UCSD-AML1 (cell line): ENCODE measurements around the gene MOXD1.

Source experiments
- DNase-seq: peaks from one replicate; lab custom pipeline; 2025; ENCODE audit not compliant: unreplicated experiment; lab: John Stamatoyannopoulos, UW

MOXD1 gene

DNA sequence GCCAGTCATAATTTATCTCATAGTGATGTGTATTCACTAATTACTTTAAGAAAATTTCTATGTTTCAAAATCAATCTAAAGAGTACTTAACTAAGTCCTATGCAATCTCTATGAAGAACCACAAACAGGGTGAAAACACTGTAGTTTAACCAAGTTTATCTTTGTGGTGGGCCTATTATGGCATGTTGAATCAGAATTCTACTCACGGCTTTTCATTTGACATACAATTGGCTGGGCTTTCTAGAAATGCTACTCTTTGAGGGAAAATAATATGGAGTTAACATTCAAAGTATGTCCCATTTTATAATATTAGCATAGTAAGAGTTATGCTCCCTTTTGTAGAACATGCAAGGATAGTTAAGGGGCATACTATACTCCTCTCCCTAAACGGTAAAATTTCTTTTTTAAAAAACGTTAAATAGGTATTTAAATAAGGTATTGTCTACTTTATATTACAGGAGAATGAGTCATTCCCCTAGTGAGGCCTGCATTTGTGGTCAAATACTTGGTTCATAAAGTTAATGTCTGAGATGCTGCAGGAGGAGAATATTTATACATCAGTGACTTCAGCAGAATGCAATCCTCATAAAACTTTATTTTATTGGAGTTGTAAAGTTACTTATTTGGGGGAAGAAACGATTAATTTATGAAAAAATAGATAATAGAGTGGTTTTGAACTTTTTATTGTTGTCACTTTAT lies 1.8 kb downstream of the MOXD1 start:
- no peak for DNase-seq

DNA sequence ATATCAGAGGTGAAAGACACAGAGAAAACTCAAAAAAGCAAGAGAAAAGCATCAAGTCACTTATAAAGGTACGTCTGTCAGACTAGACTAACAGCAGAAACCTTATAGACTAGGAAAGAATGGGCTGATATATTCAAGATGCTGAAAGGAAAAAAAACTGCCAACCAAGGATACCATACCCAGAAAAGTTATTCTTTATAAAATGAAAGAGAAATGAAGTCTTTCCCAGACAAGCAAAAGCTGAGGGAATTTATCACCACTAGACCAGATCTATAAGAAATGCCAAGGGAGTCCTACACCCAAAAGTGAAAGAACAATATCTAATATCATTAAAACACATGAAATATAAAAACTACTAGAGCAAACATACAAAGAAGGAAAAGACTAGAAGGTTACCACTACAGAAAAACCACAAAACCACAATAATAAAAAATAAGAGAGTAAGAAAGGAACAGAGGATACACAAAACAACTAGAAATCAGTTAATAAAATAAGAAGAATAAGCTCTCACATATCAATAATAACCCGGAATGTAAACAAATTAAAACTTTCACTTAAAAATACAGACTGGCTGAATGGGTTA lies 6.2 kb downstream of the MOXD1 start:
- no peak for DNase-seq

DNA sequence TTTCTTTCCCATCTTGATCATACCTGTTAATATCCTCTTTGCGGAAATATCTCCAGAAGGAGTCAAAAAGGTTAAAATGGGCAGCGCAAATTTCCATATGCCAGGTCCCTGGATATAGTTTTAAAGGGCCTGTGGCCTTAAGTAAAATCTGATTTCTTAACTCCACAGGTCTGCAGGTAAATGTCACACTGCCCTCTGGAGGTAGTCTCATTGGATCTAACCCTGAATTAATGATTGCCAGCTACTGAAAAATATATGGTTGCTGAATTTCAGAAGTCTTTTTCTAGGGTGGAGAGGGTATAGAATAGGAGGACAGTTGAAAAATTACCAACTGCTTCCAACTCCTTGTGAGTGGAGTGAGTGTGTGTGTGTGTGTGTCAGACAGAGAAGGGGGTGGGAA lies 8.5 kb downstream of the MOXD1 start:
- DNase-seq = no peak

DNA sequence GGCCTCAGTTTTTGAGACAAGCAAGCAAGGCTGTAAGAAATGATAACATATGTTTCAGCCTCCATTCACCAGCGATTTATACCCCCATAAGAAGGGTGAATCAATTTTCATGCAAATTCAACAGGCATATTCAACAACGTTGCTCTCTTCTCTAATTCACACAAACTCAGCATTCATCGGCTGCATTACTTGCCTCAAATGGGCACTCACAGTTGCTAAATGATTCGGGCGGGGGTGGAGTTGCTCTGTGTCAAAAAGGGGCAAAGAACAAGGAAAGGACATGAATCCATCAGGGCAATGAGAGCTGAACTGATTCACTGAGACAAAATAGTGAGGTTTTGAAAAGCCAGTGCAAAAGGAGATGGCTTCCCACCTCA lies 9.0 kb downstream of the MOXD1 start:
- DNase-seq = no peak

DNA sequence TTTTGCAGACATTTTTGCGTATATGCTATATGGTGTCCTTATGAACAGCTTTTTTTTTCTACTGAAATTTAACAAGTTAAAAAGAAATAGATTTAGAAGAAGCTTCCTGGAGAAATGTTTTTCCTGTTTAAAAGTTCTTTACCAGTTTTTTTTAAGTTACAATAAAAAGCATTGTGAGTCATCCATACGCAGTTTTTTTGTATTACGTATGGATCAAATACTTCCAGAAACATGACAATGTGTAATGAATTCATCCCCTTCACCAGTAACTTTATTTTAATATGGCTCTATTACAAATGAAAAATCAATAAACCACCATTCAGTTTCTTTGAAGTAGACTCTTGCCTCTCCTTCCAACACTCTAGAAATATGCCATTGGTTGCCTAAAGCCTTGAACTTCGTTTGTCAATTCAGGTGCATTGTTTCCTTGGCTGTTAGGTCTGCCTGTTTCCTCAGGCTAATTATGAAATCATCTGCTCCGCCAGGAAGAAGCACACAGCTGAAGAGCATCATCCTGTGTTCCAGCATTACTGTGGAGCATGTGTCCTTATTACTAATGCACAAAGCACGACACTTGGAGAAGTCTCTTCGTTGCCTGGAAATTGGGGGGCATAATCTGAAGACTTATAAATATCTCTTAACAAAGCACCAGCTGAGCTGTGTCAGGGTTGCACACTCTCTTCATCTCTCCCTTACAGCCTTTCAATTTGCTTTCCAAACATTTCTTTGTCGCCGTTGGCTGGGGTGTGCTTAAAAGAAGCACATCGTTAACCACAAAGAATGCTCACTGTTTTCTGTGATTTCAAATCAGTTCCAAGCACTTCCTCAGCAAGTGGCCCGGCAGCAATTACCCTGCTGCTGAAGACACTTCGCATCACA lies 9.6 kb downstream of the MOXD1 start:
- no peak for DNase-seq

DNA sequence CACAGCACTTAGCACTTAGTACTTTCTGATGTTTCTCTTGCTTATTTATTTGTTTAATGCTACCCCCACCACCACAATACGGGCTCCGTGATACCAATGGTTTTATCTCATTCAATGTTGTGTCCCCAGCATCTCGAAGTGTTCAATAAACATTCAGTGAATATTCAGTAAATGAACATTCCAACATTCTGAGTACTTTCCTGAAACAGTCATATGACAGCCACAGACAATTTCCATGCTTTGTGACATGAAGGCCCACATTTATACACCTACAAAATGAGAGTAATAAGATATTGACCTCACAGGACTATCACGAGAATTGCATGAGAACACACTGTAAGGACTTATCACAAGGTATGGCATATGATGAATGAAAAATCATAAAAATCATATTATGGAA lies 10.8 kb downstream of the MOXD1 start:
- DNase-seq = no peak

DNA sequence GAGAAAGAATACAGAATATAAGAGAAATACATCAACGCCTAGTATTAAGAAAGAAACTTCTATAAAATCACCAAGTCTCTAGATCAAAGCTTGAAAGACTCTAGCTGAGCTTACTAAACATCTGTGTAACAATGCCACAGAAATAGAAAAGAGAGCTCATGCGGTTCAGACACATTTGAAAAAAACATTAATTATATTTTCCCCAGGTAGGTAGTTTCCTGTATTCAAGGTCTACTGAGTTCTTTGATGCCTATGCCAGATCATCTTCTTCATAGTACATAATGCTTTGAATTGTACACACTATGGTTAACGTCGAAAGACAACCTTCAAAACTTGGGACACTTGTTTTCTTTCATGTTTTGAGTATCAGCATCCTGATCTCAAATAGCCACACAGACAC lies 11.3 kb downstream of the MOXD1 start:
- DNase-seq = no peak

DNA sequence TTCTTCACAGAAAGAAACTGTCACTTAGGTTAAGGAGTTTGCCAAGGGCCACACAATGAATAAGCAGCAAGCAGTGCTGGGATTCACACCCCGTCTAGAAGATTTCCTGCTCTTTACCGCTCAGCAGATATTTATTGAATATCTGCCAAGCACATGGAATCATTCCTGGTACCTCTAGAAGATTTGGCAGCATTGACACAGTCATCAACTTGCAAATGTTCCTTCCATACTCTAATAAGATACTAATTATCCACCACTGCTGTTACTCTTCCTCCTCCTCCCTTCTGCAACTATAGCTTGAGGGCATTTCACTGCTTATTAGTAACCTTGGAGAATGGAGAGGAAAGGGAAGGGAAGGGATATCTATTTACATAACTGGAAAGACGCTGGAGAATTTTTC lies 13.0 kb downstream of the MOXD1 start:
- DNase-seq = no peak

DNA sequence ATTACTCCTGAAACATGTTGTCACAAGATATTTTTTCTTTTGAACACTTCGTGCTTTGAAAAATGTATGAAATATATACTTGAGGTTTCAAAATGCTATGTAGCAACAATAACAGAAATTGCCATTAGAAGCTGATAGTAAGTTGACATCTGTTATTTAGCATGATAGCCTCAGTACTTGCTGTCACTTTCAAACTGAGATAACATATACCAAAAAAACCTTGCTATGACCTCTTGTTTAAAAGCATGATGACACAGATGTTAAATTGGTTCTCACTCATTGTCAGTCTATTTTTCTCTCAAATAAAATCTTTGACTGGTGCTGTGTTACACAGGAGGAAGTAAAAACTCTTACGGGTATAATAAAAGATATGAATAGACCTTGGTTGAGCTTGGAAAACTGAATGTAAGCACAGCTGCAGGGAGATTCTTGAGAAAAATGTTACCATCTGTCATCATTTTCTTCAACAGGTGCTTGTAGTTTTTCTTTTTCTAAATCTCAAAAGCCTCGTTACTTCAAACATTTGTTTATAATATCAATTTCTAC lies 18.6 kb downstream of the MOXD1 start:
- DNase-seq = no peak

DNA sequence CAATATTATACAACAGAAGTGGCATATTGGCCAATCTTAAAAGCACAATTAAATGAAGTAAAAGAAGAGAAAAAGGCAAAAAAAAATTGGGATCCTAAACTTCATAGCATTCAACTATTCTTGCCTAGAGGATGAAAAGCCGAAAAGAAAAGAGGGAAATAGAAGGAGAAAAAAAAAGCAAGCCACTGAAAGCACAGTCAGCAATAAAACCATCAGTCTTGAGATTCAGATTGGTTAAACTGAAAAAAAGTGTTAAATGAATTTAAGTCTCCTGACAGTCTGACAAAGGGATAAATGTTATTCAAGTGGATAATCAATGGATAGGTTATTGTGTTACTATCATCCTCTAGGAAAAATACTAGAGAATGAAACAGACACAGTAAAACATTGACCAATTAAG lies 19.9 kb downstream of the MOXD1 start:
- DNase-seq = no peak

DNA sequence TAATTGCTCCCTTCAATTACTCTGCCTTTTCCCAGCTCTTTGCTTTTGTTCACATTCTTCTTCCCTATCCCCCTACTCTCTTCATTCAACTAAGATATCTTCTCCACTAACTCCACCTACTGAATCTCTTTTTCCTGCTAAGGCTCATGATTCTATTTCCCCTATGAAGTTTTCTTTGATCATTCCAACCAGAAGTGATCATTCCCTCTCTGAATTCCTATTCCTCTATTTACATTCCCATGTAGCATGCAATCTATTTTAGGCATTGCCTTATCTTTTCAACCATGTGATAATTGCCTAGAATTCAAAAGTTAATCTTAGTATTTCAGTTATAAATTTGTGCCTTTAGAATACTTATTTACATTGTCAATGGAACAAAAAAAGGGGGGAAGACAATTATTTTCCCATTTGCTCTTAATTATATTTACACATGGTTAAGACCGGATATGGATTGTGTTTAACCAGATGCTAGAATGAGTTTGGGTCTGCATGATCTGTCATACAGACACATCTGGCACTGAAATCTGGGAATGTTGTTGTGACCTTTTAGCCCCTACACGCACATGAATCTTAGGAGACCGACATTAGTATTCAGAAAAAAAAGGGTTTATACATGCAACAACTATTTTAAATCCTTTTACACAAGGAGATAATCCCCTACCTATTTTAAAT lies 20.8 kb downstream of the MOXD1 start:
- DNase-seq = no peak

DNA sequence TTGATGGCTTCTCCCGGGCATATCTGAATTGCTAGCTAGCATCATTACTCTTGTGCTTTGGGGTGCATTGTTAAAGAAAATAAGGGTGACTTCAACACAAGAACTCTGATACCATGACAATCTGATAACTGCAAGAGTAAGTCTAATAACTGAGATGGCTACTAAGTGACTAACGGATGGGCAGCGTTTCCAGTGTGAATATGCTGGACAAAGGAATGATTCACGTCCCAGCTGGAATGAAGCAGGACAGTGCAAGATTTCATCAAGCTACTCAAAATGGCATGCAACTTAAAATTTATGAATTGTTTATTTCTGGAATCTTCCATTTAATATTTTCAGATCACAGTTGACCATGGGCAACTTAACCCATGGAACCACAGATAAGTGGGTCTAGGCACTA lies 31.7 kb downstream of the MOXD1 start:
- no peak for DNase-seq

DNA sequence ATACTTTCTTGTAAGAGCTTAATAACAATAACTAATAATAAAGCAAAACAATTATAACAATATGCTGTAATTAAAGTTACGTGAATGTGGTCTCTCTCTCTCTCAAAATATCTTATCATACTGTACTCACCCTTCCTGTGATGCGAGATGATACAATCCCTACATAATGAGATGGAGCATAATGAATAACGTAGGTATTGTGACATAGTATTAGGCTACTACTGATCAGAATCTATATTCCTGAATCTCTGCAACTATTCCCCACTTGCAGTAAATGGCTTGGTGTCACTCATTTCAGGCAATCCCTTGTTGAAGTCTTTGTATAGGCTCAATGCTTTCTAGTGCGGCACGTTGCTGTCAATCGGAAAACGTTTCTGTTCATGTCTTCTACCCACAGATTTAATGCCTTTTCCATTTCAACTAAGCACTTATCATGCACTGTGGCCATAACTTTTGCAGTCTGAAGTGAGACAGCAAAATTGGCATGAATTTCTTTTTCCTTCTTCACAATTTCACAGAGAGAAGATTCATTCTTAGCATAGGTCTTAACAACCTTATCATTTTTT lies 32.3 kb downstream of the MOXD1 start:
- no peak for DNase-seq

DNA sequence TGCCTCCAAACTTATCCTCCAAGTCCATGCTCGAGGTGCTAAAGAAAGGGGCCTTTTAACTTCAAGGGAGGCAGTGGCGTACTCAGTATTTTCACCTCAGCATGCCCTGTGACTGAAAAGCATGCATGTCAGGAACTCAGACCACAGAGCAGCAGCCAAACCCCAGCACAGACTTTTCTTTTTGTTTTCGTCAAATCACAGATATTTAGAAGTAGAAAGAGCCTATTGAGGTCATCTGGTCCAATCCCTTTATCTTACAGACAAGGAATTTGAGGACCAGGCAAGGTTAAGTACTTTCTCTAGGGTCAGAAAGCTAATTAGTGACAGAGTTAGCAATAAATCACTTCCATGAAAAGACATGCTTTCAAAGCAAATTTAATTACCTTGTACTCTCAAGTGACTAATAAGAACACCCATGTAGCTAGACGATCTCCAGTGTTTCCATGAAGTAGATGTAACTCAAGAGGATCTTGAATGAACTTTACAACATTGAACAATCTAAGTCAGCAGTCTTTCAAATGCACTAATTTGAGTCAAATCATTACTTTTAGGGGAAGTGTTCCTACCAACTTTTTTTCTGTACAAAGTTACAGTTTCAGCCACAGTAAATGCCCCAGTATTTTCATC lies 35.9 kb downstream of the MOXD1 start:
- DNase-seq = no peak

DNA sequence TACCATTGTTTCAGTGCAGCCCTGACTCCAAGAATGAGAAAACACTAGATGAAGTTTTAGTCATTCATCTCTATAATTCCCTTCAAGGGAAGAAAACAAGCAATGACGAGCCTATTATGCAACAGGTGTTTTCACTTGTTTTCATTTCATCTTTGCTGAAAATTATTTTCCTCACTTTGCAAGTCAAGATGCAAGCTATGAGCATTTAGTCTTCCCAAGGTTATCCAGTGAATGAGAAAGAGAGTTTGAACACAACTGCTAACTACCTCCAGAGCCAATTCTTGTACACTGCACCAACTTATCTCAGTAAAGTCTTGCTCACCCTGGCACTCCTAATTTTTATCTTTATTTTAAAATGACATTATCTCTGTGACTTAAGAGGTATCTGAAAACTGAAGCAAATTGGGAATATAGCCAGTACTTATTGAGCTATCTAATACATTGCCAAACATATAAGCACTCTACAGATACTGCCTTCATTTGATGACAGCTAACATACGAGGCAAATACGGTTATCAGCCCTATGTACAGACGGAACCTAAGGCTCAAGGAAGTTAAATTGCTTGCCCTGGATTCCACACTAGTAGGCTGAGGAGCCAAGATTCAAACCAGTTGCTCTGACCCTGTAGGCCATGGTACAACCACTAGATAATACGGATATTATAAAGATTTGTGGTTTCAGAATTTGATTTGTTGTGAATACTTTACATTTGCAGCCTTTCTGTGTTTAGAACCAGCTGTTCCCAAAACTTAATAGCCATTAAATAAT lies 36.8 kb downstream of the MOXD1 start:
- no peak for DNase-seq

DNA sequence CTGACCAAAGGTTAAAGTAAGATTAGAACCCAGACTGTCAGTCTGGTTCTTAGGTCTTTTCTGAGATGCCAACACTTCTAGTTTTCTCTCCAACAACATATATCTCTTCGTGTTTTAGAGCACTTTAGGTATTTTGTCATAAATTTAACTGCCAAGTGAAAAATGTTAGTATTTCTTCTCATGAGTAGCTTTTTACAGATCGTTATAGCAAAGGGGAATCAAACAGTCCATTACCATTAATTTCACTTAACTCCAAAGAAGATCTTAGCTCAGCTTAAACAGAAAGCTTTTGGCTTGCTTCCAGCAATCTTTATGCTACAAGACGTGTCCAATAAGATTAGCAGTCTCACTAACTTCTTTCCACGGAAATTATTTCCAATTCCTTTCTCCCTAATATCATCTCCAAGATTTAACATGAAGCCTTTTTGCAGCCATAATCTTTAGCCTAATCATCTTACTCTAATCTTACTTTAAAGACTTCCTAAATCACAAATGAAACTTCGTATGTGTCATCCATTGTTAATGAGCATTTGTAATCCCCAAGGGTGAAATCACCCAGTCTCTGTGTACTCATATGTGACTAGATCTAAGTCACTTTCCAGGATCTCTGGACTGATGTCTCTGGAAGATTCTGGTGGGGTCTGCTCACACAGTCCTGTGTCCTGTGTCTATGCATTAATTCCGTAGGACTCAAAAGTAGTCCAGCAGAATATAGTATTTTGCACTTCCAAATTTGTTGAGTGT lies 38.7 kb downstream of the MOXD1 start:
- no peak for DNase-seq

DNA sequence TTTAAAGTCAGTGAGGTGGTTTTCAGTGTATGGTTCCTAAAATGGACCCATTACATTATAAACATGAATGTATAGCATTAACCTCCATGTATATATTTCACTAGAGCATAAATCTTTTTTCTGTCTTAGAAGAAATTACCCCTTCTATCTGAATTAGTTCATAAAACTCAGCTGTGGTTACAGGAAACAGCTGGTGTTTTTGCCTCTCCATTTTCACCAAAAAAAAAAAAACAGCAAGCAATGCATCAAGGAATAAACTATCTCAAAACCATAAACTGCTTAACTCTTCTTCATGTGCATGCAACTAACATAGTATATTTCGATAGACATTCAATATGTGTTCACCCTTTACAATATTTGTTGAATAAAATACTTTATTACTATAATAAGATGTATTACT lies 40.2 kb downstream of the MOXD1 start:
- no peak for DNase-seq

DNA sequence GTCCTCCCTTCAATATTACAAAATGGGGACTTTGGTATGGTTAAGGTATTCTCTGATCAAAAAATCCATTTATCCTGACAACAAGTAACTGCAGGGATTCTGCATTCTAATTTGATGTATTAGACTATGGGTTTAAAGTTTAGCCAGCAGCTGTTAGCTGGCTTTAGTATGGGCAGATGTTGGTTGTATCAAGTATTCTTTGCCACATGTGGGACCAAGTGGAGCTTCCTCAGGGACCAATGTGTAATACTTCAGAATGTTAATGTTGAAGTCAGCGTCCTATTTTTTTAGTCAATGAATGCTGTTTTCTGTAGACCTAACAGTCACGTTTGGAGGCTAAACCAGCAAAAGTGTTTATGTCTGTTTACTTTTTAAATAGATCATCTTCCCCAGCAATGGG lies 41.4 kb downstream of the MOXD1 start:
- no peak for DNase-seq

DNA sequence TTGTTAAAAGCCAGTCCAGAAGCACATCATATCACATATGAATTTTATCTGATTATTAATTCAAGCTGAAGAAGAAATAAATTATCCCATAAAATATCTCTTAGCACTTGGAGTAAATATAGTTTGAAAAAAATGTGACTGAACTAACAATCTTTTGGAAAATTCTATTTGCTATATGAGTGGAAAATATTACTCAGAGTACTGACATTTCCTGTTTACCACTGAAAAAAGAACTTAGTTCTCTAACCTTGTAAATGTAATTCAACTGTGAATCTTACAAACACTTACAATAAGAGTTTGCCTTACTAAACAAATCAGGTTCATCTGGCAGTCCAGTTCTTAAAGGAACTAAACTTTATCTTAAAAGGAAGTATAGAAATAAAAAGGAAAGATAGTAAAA lies 44.2 kb downstream of the MOXD1 start:
- DNase-seq = no peak
